GM12878 (cell line): Measurements from ENCODE around the gene ZFPM1. TPM values are rescaled to one million over a fixed set of nuclear protein-coding genes. Genes with fewer than 3 reads are reported as not detected.

Source experiments
- ATAC-seq: fragments of 200-7000 bp; cut with Tn5 transposase; 3 replicates; pipeline ENCODE4 v1.9.1; 2020; ENCODE audit warnings: mild to moderate bottlenecking, moderate library complexity
- BruUV-seq: library from RNA; stranded (reverse); fragments of 400-500 nt; replicated peaks from 2 replicates; lab custom pipeline; 2021; lab: Mats Ljungman, UMichigan
- CTCF ChIA-PET: fragments of 300-600 bp; sonication (Branson Sonifier 250); formaldehyde crosslinking; extraction: SDS; loops from one replicate; lab custom pipeline; 2021; ENCODE audit warnings: inconsistent platforms; lab: Yijun Ruan, JAX
- POLR2A ChIA-PET: fragments of 350-600 bp; formaldehyde crosslinking; extraction: SDS; loops from one replicate; lab custom pipeline; 2021; ENCODE audit warnings: inconsistent platforms; lab: Charles Lee
- RAD21 ChIA-PET: fragments of 300-600 bp; sonication (Branson Sonifier 250); formaldehyde crosslinking; loops from one replicate; lab custom pipeline; 2023; ENCODE audit warnings: antibody characterized with exemption; ENCODE audit not compliant: unreplicated experiment; lab: Charles Lee
- SMC1A ChIA-PET: fragments of 300-600 bp; sonication (Branson Sonifier 250); formaldehyde crosslinking; loops from one replicate; lab custom pipeline; 2023; ENCODE audit not compliant: unreplicated experiment, uncharacterized antibody; lab: Charles Lee
- DNase-seq: peaks from one replicate; pipeline ENCODE4 v3.0.0-alpha.2; 2011; ENCODE audit warnings: low read depth, low spot score
- FAIRE-seq: peaks from 3 replicates; lab custom pipeline; 2011; peaks lifted over from hg19 to GRCh38; lab: Jason Lieb, UNC
- H2AFZ ChIP-seq: 2 replicates; pipeline ENCODE4 v1.6.0; 2011; ENCODE audit warnings: low read depth, low read length, control low read depth; ENCODE audit not compliant: control insufficient read depth
- H3K27ac ChIP-seq: 2 replicates; pipeline ENCODE4 v1.5.1; 2011; ENCODE audit warnings: control low read depth; ENCODE audit not compliant: control insufficient read depth, insufficient read depth
- H3K27me3 ChIP-seq, 2 experiments: replicated peaks in 1 of 2; 2 replicates each; pipeline versions ENCODE4 v1.6.0 to v1.6.1; 2011; ENCODE audit warnings: low read length in 1 of 2; ENCODE audit not compliant: control insufficient read depth in 2 of 2, insufficient read depth in 2 of 2
- H3K36me3 ChIP-seq, 2 experiments: 2 replicates each; pipeline ENCODE4 v1.5.1; 2011; ENCODE audit warnings: low read length in 1 of 2; ENCODE audit not compliant: control insufficient read depth in 2 of 2, insufficient read depth in 2 of 2
- H3K4me1 ChIP-seq: 2 replicates; pipeline ENCODE4 v1.6.1; 2011; ENCODE audit warnings: mild to moderate bottlenecking, low read length, moderate library complexity, mixed read lengths; ENCODE audit not compliant: control insufficient read depth, insufficient read depth
- H3K4me2 ChIP-seq: 2 replicates; pipeline ENCODE4 v1.6.0; 2011; ENCODE audit warnings: control low read depth; ENCODE audit not compliant: control insufficient read depth, insufficient read depth
- H3K4me3 ChIP-seq: fragments of 200-600 bp; sonication (generic); 2 replicates; pipeline ENCODE4 v1.5.1; 2016
- H3K79me2 ChIP-seq: 2 replicates; pipeline ENCODE4 v1.6.0; 2011; ENCODE audit warnings: low read length; ENCODE audit not compliant: control insufficient read depth, insufficient read depth
- H3K9ac ChIP-seq: 2 replicates; pipeline ENCODE4 v1.8.0; 2011; ENCODE audit warnings: low read length, control low read depth, mixed read lengths; ENCODE audit not compliant: control insufficient read depth, insufficient read depth
- H3K9me3 ChIP-seq: replicated peaks from 3 replicates; pipeline ENCODE4 v1.5.1; 2011; ENCODE audit warnings: mild to moderate bottlenecking, low read length; ENCODE audit not compliant: control insufficient read depth, insufficient read depth
- H4K20me1 ChIP-seq: 2 replicates; pipeline ENCODE4 v1.6.0; 2011; ENCODE audit not compliant: control insufficient read depth, insufficient read depth
- ATF3 ChIP-seq: IDR thresholded peaks from 2 replicates; pipeline ENCODE4 v1.6.1; 2011; ENCODE audit warnings: low read depth, mild to moderate bottlenecking, low read length, moderate library complexity, borderline replicate concordance; ENCODE audit errors: extremely low read depth
- BCL11A ChIP-seq: IDR thresholded peaks from 2 replicates; pipeline ENCODE4 v1.6.1; 2011; ENCODE audit warnings: low read depth, low read length
- BRCA1 ChIP-seq: IDR thresholded peaks from 2 replicates; pipeline ENCODE4 v1.6.1; 2011; ENCODE audit warnings: low read depth, low read length, improper control_type of control experiment
- ETV6 ChIP-seq, 2 experiments: fragments of 450-650 bp in 1 of 2; IDR thresholded peaks in 1 of 2; conservative IDR thresholded peaks in 1 of 2; 2 replicates each; pipeline ENCODE4 v1.6.1; 2014; ENCODE audit warnings: antibody characterized with exemption in 1 of 2, borderline replicate concordance in 1 of 2, low read depth in 1 of 2, mild to moderate bottlenecking in 1 of 2, moderate library complexity in 1 of 2
- JUND ChIP-seq: IDR thresholded peaks from 2 replicates; pipeline ENCODE4 v1.6.1; 2012; ENCODE audit warnings: low read depth, mild to moderate bottlenecking, low read length, improper control_type of control experiment, moderate library complexity
- MEF2A ChIP-seq: IDR thresholded peaks from 2 replicates; pipeline ENCODE4 v1.6.1; 2011; ENCODE audit warnings: low read depth, mild to moderate bottlenecking, low read length, moderate library complexity; ENCODE audit not compliant: insufficient read depth
- MTA3 ChIP-seq: IDR thresholded peaks from 2 replicates; pipeline ENCODE4 v1.6.1; 2012; ENCODE audit warnings: low read length, inconsistent platforms, borderline replicate concordance
- MYC ChIP-seq: IDR thresholded peaks from 2 replicates; pipeline ENCODE4 v1.6.1; 2011; ENCODE audit warnings: mild to moderate bottlenecking, low read length, moderate library complexity, inconsistent platforms; ENCODE audit not compliant: insufficient read depth, insufficient replicate concordance, insufficient read length, severe bottlenecking
- NFIC ChIP-seq: IDR thresholded peaks from 2 replicates; pipeline ENCODE4 v1.6.1; 2012; ENCODE audit warnings: low read depth, mild to moderate bottlenecking, inconsistent platforms, low read length, moderate library complexity
- PKNOX1 ChIP-seq: fragments of 450-650 bp; IDR thresholded peaks from 2 replicates; pipeline ENCODE4 v1.6.1; 2016; ENCODE audit warnings: mild to moderate bottlenecking
- POLR2A ChIP-seq: IDR thresholded peaks from 2 replicates; pipeline ENCODE4 v1.6.1; 2011; ENCODE audit warnings: low read depth, mild to moderate bottlenecking, low read length
- POLR2AphosphoS5 ChIP-seq: IDR thresholded peaks from 2 replicates; pipeline ENCODE4 v1.6.1; 2011; ENCODE audit warnings: mild to moderate bottlenecking, low read length, inconsistent platforms
- POU2F2 ChIP-seq: IDR thresholded peaks from 3 replicates; pipeline ENCODE4 v1.6.1; 2011; ENCODE audit warnings: low read depth, mild to moderate bottlenecking, low read length, borderline replicate concordance
- ZNF384 ChIP-seq: IDR thresholded peaks from 2 replicates; pipeline ENCODE4 v1.6.1; 2012; ENCODE audit warnings: low read depth, mild to moderate bottlenecking, low read length, improper control_type of control experiment, borderline replicate concordance
- WGBS: methylation state at CpG from one replicate; pipeline ENCODE4 v1.1.6; 2016; ENCODE audit warnings: low lambda C conversion rate; ENCODE audit not compliant: insufficient replicate concordance, insufficient coverage; ENCODE audit errors: missing lambda C conversion rate; 5-methylcytosine and 5-hydroxymethylcytosine counted together
- in situ Hi-C: fragments of 300-500 bp; cut with MboI; formaldehyde crosslinking; loops from 9 replicates; pipeline ENCODE4 v1.14.3; 2018; ENCODE audit warnings: mixed read lengths
- intact Hi-C: fragments of 100-400 bp; cut with micrococcal nuclease; formaldehyde crosslinking; loops from one replicate; pipeline ENCODE4 v1.14.2; 2022; ENCODE audit not compliant: unreplicated experiment
- polyA plus RNA-seq, 11 experiments: library from polyadenylated mRNA; depleted of rRNA in 4 of 11; unstranded in 6 of 11; stranded (reverse) in 5 of 11; fragments of >200 nt; fragmentation: Nextera tagmentation in 4 of 11; fragmentation: Illumina TruSeq in 1 of 11; extraction: Ambion mirVana in 4 of 11; extraction: Trizol in 1 of 11; gene quantifications; 1 replicate in 1 of 11; 2 replicates in 10 of 11; pipeline versions ENCODE4 v1.2.1 to v1.2.3, GENCODE V29; 2011 to 2016; ENCODE audit warnings: inconsistent platforms in 2 of 11, missing spikeins in 2 of 11, low read depth in 1 of 11
- total RNA-seq, 4 experiments: library from RNA; depleted of rRNA in 3 of 4; stranded (reverse); fragments of >200 nt in 3 of 4; fragmentation: Illumina TruSeq in 1 of 4; extraction: Trizol in 1 of 4; gene quantifications; 2 replicates each; pipeline versions ENCODE4 v1.2.1 to v1.2.3, GENCODE V29; 2013 to 2021
- TF ChIP-seq, protein P1 (sequence below): fragments of 450-650 bp; IDR thresholded peaks from 2 replicates; pipeline ENCODE4 v1.6.1; 2017; ENCODE audit warnings: antibody characterized with exemption, mild to moderate bottlenecking, moderate library complexity

Gene ZFPM1
- total and polyA plus RNA-seq, 10 of the 15 experiments (the other 5 are each of a cell fraction or from before 2014, with no cell fraction given): 0.02 to 5.1 (median 0.30) TPM

- Histone ChIP-seq H3K4me1 (peaks cover 11% of the 10 kb centered on the region), H3K27me3 (no peaks in the 10 kb centered on the region), H3K9ac (no peak overlapping the region), H3K27ac (no peak overlapping the region), H3K4me3 (no peak overlapping the region), H4K20me1 (no peaks in the 10 kb centered on the region), H3K79me2 (peaks cover 16% of the 10 kb centered on the region), H3K9me3 (no peaks in the 10 kb centered on the region), H3K4me2 (no peak overlapping the region), H3K36me3 (no peaks in the 10 kb centered on the region), H2AFZ (no peak overlapping the region)
- no TSS peak for BruUV-seq
- in situ Hi-C loops: loop anchor here (5.0 to 10.0 kb wide), 2 partner anchors 73 to 325 kb away; partner anchors contain the start of gene PIEZO1
- RAD21 ChIA-PET: no interaction called here
- CTCF ChIA-PET: no interaction called here
- SMC1A ChIA-PET: no interaction called here
- POLR2A ChIA-PET: no interaction called here
- DNase-seq: no peak
- intact Hi-C loops: loop anchor here (10.0 kb wide), 1 partner anchor 1075 kb away; the partner anchor contains the start of gene FBXO31
- no peak for FAIRE-seq
- no peak for TF ChIP-seq BRCA1
- TF ChIP-seq MYC: no peak
- TF ChIP-seq POLR2A: no peak
- no peak for TF ChIP-seq POLR2AphosphoS5
- TF ChIP-seq JUND: no peak
- TF ChIP-seq BCL11A: no peak
- TF ChIP-seq NFIC: no peak
- TF ChIP-seq ETV6 (conservative IDR thresholded peaks at IDR 0.05 in 1 of 2, IDR thresholded peaks at IDR 0.05 in 1 of 2; ENCODE audit: borderline replicate concordance in 1 of 2, low read depth in 1 of 2): no peak
- TF ChIP-seq, protein P1, sequence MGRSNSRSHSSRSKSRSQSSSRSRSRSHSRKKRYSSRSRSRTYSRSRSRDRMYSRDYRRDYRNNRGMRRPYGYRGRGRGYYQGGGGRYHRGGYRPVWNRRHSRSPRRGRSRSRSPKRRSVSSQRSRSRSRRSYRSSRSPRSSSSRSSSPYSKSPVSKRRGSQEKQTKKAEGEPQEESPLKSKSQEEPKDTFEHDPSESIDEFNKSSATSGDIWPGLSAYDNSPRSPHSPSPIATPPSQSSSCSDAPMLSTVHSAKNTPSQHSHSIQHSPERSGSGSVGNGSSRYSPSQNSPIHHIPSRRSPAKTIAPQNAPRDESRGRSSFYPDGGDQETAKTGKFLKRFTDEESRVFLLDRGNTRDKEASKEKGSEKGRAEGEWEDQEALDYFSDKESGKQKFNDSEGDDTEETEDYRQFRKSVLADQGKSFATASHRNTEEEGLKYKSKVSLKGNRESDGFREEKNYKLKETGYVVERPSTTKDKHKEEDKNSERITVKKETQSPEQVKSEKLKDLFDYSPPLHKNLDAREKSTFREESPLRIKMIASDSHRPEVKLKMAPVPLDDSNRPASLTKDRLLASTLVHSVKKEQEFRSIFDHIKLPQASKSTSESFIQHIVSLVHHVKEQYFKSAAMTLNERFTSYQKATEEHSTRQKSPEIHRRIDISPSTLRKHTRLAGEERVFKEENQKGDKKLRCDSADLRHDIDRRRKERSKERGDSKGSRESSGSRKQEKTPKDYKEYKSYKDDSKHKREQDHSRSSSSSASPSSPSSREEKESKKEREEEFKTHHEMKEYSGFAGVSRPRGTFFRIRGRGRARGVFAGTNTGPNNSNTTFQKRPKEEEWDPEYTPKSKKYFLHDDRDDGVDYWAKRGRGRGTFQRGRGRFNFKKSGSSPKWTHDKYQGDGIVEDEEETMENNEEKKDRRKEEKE: no peak
- TF ChIP-seq ATF3: no peak
- no peak for TF ChIP-seq ZNF384
- no peak for TF ChIP-seq PKNOX1
- TF ChIP-seq POU2F2: no peak
- no peak for TF ChIP-seq MTA3
- TF ChIP-seq MEF2A: no peak
- WGBS: 82% methylated on average over 7 of the region's 8 CpGs
- no peak for ATAC-seq
Measured at GRCh38 chr16:88459366-88460073, 6.4 kb downstream of the ZFPM1 start.
